ENCODE results near the gene DNAJC5.

GRCh38 chr20:63848003-63848911, 46.7 kb upstream of the DNAJC5 start:
- no peak for TF ChIP-seq CTCF (conservative IDR thresholded peaks at IDR 0.05; ENCODE audit: low read depth in 2 of 2)
- TF ChIP-seq REST (IDR thresholded peaks at IDR 0.05; ENCODE audit: unreplicated experiment): no peak
- no peak for TF ChIP-seq EZH2phosphoT487 (IDR thresholded peaks at IDR 0.05; ENCODE audit: unreplicated experiment)
- no peak for TF ChIP-seq EZH2 (IDR thresholded peaks at IDR 0.05; ENCODE audit: low read depth, unreplicated experiment)
- no peak for TF ChIP-seq STAT1 (IDR thresholded peaks at IDR 0.05; ENCODE audit: unreplicated experiment)
